T-helper 1 cell treated with Interleukin-12 subunit alpha and Interleukin-12 subunit beta and Interleukin-4 antibody, amounts not matched to agents 30 ng/mL and 1 ng/mL, for 36 hours (primary cell): Measurements from ENCODE around the gene C1orf56. TPM values are rescaled to one million over a fixed set of nuclear protein-coding genes. Genes with fewer than 3 reads are reported as not detected.

ENCODE experiments used
- intact Hi-C: fragments of 100-400 bp; cut with micrococcal nuclease; formaldehyde crosslinking; loops from one replicate; pipeline ENCODE4 v1.15.1; 2024
- total RNA-seq: library from RNA; stranded (reverse); gene quantifications from 2 replicates; pipeline ENCODE4 v1.2.3, GENCODE V29; 2022

C1orf56 gene
- total RNA-seq, 1 donor from 2014 or later: 1.2 TPM

GRCh38 chr1:151013518-151013917 lies 34.0 kb upstream of the C1orf56 start:
- intact Hi-C loops: no loop called here

DNA sequence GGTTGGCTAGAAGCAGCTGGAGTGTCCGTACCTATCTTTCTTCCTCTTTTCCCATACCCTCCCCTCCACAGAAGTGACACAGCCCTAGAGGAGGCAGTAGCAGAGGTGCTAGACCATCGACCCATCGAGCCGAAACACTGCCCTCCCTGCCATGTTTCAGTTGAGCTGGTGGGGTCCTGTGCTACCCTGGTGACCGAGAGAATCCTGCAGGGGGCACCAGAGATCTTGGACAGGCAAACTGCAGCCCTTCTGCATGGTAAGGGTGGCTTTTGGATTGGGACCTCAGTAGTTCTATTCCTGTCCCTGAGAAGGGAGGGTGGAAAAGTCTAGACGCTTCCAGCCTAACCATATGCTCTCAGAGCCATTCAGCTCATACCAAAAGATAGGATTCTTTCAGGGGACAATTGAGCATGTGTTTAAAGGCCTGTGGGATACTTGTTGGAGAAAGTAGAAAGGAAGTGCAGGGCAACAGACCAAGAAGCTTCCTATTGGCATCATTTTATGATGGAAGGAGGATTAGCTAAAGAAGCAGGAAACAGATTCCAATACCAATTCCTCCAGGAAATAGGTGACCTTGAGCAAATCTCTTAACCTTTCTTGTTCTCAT lies 22.9 kb upstream of the C1orf56 start:
- intact Hi-C loops: loop anchor here (1.0 to 2.0 kb wide), 7 partner anchors 24 to 227 kb away; partner anchors contain the start of genes GABPB2, MLLT11, SEMA6C and TNFAIP8L2

DNA sequence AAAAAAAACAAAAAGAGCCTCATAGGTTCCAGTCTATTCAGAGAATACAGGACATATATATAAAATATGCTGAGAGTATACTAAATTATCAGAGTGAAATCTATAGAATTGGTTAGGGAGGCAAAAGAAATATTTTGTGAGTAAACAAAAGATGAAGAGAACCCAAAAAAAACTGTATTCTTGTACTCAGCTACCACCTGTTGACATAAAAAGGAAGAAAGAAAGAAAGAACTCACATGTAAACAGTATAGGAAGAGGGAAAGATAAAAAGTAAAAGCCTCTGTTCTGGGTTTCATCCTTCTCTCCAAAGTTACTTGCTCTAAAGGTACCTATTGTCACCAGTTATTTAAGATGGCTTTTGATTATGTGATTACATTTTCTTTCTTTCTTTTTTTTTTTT lies 21.1 kb upstream of the C1orf56 start:
- intact Hi-C loops: no loop called here

DNA sequence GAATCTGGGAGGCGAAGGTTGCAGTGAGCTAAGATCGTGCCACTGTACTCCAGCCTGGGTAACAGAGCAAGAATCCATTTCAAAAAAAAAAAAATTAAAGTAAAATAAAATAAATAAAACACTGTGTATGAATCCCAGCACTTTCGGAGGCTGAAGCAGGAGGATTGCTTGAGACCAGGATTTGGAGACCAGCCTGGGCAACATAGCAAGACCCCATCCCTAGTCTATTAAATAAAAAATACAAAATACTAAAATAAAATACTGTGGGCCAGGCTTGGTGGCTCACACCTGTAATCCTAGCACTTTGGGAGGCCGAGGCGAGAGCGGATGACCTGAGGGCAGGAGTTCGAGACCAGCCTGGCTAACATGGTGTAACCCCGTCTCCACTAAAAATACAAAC lies 15.4 kb upstream of the C1orf56 start:
- intact Hi-C loops: no loop called here

GRCh38 chr1:151035167-151035566 lies 12.4 kb upstream of the C1orf56 start:
- intact Hi-C loops: no loop called here

DNA sequence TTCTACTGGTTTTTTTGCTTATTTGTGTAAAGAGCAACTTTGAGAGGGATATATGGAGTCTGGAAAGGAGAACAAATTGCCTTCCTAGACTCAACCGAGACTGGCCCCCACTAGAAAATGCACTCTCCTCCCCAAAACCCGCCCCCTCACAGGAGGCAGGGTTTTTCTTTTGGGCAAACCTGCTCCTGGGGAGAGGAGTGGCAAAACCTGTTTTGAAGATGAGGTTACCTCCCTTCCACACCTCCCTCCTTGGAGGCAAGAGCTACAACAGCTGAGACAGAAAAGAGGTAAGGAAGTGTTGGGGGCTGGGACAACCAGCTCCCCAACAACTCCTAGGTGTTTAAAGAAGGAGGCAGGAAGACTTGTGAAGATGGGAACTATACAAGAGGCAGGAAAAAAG lies 11.2 kb upstream of the C1orf56 start, which contains the start of gene BNIPL:
TSS of gene BNIPL (plus strand) at position 231 of the 400 bp plus-strand sequence. CDS start at position 371, 140 bp downstream.
- intact Hi-C loops: loop anchor here (2.0 kb wide), 1 partner anchor 18 kb away; no protein-coding TSS in a partner anchor

- intact Hi-C loops: loop anchor here (2.0 kb wide), 1 partner anchor 18 kb away; no protein-coding TSS in a partner anchor
Measured at GRCh38 chr1:151037032-151037431, 10.5 kb upstream of the C1orf56 start.

DNA sequence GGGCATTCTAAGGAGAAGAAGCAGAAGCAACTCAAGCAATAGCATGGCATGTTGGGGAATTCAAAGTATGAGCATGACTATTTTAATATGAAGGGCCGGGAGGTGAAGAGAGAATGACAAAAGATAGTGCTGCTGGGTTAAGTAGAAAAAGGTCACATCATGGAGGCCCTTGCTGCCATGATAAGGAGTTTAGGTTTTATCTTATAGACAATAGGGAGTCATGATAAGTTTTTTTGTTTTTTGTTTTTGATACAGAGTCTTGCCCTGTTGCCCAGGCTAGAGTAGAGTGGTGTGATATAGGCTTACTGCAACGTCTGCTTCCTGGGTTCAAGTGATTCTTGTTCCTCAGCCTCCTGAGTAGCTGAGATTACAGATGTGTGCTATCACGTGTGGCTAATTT lies 8.0 kb upstream of the C1orf56 start:
- intact Hi-C loops: no loop called here

DNA sequence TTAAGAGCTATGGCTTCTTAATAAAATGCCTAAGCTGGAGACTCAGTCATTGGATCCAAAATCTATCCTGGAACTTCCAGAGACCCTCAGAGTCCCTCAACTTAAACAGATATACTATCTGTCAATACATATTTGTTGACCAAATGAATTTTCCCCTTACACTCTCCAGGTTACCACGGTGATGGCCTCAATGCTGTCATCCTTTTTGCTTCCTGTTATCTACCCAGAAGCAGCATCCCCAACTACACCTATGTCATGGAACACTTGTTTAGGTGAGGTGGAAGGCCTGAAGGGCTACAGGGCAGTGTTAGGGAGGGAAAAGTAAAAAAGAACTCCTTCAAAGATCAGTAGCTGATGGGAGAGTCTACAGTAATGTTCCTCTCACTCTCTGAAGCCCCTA lies 4.4 kb upstream of the C1orf56 start:
- intact Hi-C loops: loop anchor here (2.0 kb wide), 1 partner anchor 16 kb away; the partner anchor contains the start of gene CDC42SE1

DNA sequence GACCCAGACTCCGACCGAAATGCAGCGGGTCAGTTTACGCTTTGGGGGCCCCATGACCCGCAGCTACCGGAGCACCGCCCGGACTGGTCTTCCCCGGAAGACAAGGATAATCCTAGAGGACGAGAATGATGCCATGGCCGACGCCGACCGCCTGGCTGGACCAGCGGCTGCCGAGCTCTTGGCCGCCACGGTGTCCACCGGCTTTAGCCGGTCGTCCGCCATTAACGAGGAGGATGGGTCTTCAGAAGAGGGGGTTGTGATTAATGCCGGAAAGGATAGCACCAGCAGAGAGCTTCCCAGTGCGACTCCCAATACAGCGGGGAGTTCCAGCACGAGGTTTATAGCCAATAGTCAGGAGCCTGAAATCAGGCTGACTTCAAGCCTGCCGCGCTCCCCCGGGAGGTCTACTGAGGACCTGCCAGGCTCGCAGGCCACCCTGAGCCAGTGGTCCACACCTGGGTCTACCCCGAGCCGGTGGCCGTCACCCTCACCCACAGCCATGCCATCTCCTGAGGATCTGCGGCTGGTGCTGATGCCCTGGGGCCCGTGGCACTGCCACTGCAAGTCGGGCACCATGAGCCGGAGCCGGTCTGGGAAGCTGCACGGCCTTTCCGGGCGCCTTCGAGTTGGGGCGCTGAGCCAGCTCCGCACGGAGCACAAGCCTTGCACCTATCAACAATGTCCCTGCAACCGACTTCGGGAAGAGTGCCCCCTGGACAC lies 534 bp downstream of the C1orf56 start:
- intact Hi-C loops: loop anchor here (1.0 to 2.0 kb wide), 5 partner anchors 8 to 69 kb away; partner anchors contain the start of gene PRUNE1

DNA sequence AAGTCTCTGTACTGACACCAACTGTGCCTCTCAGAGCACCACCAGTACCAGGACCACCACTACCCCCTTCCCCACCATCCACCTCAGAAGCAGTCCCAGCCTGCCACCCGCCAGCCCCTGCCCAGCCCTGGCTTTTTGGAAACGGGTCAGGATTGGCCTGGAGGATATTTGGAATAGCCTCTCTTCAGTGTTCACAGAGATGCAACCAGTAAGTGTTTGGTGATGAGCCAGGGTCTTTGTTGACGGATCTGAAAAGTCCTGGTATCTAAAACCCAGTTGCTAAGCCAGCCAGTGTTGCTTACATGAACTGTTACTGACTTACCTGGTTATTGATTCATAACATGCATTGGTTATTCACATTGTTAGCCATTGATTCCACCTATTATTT lies 1.1 kb downstream of the C1orf56 start:
- intact Hi-C loops: loop anchor here (1.0 to 2.0 kb wide), 5 partner anchors 8 to 70 kb away; partner anchors contain the start of gene PRUNE1

GRCh38 chr1:151049458-151049857 lies 1.9 kb downstream of the C1orf56 start:
- intact Hi-C loops: loop anchor here (2.0 kb wide), 3 partner anchors 25 to 71 kb away; partner anchors contain the start of gene PRUNE1

DNA sequence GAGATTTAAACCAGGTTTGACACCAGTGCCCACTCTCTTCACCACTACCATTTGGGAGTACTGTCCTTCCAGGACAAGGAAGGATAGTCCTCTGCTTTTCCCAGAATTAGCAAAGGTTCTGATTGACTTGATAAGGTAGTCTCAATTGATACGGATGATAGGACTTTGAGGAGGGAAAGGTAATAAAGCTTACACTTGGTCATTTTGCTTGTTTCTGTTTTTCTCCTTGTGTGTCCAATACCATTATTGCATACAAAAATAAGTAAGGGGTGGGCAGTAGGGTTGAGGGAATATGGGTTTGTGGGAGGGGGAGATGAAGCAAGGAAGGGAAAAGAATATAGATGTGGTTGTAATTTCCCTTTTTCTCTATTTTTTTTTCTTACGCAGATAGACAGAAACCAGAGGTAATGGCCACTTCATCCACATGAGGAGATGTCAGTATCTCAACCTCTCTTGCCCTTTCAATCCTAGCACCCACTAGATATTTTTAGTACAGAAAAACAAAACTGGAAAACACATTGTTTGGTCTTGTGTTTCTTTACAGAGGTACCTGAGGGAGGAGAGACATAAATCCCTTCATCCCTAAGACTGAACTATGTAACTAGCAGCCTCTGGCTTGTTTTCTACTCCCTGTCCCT lies 2.6 kb downstream of the C1orf56 start:
- intact Hi-C loops: no loop called here

- intact Hi-C loops: no loop called here
Measured at GRCh38 chr1:151051356-151052009, 3.9 kb downstream of the C1orf56 start.

DNA sequence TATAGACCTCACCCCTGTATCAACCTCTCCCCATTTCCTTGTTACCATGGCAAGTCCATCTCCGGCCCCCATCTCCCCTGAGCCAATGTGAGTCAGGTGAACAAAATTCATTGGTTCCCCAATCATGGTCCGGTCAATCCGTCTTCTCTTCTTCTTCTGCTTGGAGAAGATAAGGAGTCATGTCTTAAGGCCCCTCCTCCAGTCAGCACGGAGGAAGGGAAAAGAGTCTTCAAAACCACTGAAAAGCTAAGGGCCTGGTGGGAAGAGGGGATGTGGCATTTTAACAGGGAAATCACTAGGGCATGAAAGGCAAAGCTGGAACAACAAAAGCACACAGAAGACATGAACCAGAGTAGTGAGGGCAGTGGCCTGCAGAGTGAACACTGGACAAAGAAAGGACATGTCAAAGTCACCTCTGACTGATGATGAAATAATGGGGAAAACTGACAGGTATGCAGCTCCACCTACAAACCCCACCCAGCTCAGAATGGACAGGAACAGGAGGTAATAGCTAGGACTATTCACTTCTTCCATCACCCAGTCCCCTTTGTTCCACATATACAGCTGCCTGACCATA lies 7.5 kb downstream of the C1orf56 start:
- intact Hi-C loops: loop anchor here (2.0 to 5.0 kb wide), 8 partner anchors 16 to 693 kb away; partner anchors contain the start of genes BNIPL, GABPB2, GOLPH3L and MCL1

DNA sequence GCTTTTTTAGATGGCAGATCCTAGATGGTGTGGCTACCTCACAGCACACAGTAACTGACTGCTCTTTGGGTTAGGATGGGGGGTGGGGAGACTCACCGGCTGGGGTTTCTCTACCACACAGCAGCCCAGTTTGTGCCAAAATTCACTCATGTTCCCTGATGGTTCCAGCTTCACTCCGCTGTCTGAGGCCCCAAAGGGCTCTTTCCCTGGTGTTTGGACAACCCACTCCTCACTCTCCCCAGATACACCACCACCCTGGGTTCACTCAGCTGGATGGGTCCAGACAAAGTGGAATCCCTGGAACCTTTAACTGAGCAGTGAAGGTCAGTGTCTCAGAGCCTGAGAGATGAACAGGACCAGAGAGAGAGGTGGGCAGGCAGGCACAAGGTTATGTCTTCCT lies 8.0 kb downstream of the C1orf56 start:
- intact Hi-C loops: loop anchor here (2.0 to 5.0 kb wide), 8 partner anchors 15 to 693 kb away; partner anchors contain the start of genes BNIPL, GABPB2, GOLPH3L and MCL1

DNA sequence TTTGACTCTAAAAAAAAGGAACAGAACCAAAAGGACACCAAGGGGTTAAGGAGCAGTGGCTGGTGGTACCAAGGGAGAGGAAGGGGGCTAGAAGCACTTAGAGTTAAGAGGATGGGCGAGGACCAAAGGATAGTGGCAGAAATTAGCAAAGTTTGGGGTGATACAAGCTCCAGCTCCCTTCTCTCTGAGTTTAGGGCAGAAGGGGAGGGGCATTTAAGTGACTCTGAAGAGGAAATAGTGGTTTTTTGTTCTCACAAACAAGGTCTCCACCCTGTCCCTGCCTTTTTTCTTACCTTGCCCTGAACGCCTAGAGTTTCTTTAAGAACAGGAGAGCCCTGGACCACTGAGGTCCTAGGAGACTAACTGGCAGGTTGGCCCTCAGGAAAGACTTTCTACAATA lies 8.6 kb downstream of the C1orf56 start:
- intact Hi-C loops: loop anchor here (1.0 to 5.0 kb wide), 9 partner anchors 8 to 694 kb away; partner anchors contain the start of genes GOLPH3L, MCL1, RPRD2 and TARS2

- intact Hi-C loops: loop anchor here (1.0 to 5.0 kb wide), 11 partner anchors 16 to 696 kb away; partner anchors contain the start of genes GOLPH3L, LYSMD1, MCL1 and PI4KB
Measured at GRCh38 chr1:151058692-151059091, 11.1 kb downstream of the C1orf56 start.

DNA sequence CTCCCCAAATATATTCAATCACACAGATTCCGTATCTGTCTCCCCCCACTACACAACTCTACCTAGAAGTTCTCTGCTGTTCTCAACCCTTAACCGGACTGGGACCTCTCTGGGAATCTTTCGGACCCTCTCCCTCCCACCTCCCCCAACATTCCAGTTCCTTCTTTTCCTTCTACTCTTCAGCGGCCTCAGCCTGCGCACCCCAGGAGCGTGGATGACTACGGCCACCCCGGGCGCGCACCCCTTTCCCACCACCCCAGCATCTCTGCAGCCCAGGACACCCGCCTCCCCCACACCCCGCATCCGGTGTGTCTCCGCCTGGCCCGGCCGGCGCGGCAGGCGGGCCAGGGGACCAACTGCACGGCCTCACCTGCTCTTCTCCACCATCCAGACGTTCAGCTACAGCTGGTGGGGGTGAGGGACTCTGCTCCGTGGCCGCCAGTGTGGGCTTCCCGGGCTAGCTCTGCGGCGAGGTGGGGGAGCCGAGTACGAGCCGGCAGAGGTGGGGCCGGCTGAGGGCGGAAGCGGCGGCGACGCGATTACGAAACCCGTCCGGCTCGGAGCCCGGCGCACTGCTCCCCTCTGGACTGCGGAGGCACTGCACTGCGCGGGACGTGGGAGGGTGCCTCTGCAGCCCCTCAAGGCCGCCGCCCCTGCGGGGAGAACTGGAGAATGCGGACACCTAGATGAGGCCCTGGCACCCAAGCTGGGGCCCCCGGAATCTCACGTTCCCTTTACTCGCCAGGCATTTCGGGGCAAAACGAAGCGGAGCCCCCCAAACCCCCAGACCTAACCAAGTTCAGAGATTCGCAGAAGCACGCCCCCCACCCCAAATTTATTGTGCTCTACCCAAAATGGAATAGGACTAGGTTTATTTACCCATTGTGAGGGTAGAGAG lies 11.8 kb downstream of the C1orf56 start, which contains the start of gene CDC42SE1:
TSS of gene CDC42SE1 (minus strand) at position 514 of the 898 bp plus-strand sequence. CDS start 3,892 bp downstream, outside the sequence.
- intact Hi-C loops: loop anchor here (1.0 to 5.0 kb wide), 13 partner anchors 11 to 697 kb away; partner anchors contain the start of genes GABPB2, GOLPH3L, LYSMD1 and MCL1
